ENCODE measurements around the gene OXER1.

GRCh38 chr2:42762823-42763804 lies 821 bp downstream of the OXER1 start:
- TF ChIP-seq CTCF (IDR thresholded peaks at IDR 0.05) (no peak), POLR2A (IDR thresholded peaks at IDR 0.05) (no peak), POLR2AphosphoS5 (IDR thresholded peaks at IDR 0.05) (no peak), EP300 (IDR thresholded peaks at IDR 0.05) (no peak)
